RPMI7951 (cell line): ENCODE data around the gene METRN. TPM values are rescaled to one million over a fixed set of nuclear protein-coding genes. Genes with fewer than 3 reads are reported as not detected.
"Not testable (repeated sequence)": the region's sequence is repeated elsewhere in the genome, so short reads cannot be mapped to it uniquely, and the experiment has no call there.

Experiments
- DNase-seq: peaks from one replicate; pipeline ENCODE4 v3.0.0-alpha.2; 2012; ENCODE audit warnings: low read depth
- total RNA-seq: library from RNA; depleted of rRNA; stranded (reverse); fragments of >200 nt; shearing (Covaris generic); gene quantifications from 2 replicates; pipeline ENCODE4 v1.2.3, GENCODE V29; 2014

The METRN gene
- total RNA-seq, 1 experiment from 2014 or later, result 39.2 TPM

GRCh38 chr16:691242-691641, 23.7 kb upstream of the METRN start:
- DNase-seq, result not testable (repeated sequence)

GRCh38 chr16:692356-693108, 22.4 kb upstream of the METRN start:
- DNase-seq, result no peak

- no peak for DNase-seq
Observed at GRCh38 chr16:693364-693763, 21.6 kb upstream of the METRN start.

- no peak for DNase-seq
Observed at GRCh38 chr16:693766-694165, 21.2 kb upstream of the METRN start.

GRCh38 chr16:694187-694862, 20.6 kb upstream of the METRN start:
- DNase-seq, result no peak

- no peak for DNase-seq
Observed at GRCh38 chr16:694863-695354, 20.0 kb upstream of the METRN start.

DNA sequence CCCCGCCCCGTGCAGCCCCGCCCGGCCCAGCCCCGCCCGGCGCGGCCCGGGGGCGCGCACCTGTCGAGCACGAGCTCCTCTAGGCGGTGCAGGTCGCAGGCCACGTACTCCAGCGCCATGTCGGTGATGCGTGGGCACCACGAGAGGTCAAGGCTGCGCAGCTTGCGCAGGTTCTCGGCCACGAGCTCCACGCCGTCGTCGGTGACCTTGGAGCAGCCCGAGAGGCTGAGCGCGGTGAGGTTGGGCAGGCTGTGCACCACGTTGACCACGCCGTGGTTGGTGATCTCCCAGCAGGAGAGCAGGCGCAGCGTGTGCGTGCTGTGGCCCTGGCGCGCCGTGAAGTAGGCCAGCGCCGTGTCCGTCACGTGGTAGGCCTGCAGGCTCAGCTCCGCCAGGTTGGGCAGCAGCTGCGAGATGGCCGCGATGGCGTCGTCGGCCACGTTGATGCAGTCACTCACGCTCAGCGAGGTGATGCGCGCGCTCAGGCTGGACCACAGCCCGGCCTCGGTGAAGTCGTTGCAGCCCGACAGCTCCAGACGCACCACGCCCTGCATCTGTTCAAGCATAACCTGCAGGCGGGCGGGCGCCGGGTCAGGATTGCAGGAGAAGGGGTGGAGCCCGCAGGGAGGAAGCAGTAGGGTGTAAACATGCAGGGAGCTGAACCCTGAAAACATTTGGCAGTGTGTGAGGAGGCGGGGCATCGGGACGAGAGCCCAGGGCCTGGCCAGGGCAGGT, 19.4 kb upstream of the METRN start:
- DNase-seq, result no peak

GRCh38 chr16:698911-699671, 15.8 kb upstream of the METRN start:
- no peak for DNase-seq

DNA sequence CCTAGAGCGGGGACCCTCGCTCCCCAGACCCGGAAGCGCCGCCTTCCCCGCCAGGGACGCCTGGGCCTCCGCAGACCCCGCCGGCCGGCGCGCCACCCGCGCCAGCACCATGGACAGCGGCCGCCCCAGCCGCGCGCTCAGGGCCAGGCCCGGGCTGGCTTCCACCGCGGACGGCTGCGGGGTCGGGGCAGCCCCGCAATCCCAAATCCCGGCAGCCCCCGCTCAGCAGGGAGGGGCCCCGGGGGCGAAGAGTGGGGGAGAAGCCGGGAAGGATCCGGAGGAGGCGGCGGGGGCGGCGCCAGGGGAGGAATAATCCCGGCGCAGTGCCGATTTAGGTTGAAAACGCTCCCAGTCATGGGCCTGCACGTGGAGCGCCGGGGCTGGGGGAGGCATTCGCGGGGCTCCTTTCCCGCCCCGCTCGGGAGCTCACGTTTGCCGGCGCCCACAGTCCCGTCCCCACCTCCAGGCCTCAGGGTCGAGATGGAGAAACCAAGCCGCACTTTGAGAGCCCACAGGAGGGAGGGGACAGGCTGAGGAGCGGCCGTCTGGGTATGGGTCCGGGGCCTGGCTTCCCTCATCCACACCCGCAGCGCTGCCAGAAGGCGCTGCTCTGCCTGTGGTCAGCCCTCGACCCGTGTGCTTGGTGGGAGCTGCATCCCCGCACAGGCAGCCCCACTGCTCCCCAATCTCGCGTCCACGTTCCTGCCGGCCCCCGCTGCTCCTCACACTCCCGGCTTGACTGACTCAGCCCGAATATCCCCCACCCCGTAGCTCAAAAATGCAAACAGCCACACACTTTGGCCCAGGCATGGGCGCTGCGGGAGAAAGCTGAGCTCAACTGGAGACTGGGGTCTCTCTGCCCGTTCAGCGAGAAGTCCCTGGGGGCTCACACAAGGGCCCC, 14.0 kb upstream of the METRN start:
- no peak for DNase-seq

DNA sequence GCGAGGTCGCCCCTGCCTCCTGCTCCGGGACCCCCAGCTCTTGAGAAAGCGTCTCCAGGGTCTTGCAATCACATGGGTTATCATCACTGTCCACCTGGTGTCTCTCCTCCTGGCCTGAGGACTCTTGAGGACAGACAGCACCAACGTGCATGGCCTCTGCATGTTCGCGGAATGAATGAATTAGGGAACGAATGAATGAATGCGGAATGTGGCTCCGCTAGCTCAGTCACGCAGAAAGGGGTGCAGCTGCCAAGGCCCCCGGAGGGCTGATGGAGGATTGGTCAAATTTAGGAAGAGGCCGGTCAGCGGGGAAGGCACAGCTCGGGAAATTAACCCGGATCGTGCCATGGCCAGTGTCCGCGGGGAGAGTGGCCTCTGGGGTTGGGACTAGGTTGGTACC, 12.6 kb upstream of the METRN start:
- DNase-seq, result no peak

- no peak for DNase-seq
Observed at GRCh38 chr16:703406-703805, 11.5 kb upstream of the METRN start.

DNA sequence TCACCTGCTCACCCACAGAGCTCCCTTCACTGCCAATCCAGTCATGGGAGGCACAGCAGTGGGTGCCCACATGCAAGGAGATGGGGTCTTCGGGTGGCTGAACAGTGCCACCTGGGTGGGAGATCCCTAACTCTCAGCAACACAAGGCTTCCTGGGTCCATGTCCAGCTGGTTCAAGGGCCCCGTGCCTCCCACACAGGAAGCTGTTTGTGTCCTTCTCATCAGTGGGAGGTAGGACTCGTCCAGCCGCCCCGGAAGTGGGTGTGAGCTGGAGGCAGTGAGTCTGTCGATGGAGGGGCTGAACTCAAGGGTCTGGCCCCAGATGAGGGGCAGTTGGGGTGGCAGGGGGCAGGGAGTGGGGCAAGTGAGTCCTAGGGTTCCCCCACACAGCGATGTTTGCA, 10.9 kb upstream of the METRN start:
- no peak for DNase-seq

DNA sequence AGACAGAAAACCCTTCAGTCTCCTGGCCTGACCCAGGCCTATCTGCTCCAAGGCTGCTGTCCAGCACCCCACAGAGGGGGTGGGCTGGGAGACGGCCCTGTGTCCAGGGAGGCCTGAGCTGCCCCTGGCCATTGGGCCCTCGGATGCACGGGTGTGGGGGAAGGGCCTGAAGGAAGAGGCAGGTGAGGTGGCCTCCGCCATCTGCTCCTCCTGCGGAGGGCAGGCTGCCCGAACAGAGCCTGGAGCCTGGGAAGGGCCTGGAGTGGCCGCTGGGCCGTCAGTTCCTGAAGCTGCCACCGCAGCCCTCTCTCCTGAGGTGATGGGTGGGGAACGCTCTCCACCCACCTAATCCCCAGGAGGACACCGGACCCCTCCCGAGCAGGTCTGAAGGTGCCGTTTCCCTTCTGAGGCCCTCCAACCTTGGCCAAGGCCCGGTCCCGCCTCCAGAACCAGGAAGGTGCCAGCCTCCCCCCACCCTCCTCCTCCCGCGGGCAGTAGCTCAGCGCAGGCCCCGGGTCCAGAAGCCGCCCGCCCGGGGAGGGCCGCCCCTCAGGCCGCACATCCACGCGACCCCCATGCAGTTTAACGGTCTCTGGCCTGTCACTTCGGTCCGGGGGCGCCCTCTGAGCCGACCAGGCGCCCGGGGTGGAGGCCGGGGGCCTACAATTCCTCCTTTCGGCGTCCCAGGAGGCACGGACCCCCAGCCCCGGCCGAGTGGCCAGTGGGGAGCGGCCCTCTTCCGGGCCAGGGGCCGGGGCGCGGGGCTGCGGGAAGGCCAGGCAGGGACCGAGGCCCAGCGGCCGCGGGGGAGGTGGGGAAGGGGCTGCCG, 10.2 kb upstream of the METRN start:
- DNase-seq, result no peak

DNA sequence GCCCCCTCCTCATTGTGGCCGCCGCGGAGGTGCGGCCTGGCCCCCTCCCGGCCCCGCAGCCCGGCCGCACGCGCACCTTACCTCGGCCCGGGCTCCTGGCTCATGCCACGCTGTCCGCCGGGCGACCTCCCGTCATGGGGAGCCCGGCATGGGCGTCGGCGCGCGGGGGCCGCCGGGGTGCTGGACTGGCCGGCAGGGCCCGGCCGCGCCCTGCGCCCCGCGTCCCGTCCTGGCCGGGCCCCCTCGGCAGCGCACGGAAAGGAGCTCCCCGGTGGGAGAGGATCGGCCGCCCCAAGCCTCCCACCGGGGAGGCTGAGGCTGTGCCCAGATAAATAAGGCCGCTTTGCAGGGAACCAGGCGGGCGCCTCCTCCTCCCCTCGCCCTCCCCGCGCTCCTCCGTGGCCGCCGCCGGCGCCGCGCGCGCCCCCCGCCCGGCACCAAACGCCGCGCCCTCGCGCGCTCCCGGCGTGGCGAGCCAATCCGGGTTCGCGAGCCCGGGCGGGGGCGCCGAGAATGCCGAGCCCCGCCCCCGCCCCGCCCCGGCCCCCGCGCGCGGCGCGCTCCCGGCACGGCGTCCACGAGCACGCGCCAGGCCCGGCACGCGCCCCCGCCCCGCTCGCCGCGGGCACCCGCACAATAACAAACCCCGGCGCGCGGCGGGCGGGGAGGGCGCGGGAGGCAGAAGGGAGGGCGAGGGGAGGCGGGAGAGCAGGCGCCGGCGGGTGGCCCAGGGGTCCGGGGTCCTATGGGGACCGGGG, 9.3 kb upstream of the METRN start, which contains the start of gene FBXL16:
FBXL16 (minus strand) TSS at position 371 of the 758 bp plus-strand sequence. CDS start 8,396 bp downstream, outside the sequence.
- DNase-seq, result no peak

DNA sequence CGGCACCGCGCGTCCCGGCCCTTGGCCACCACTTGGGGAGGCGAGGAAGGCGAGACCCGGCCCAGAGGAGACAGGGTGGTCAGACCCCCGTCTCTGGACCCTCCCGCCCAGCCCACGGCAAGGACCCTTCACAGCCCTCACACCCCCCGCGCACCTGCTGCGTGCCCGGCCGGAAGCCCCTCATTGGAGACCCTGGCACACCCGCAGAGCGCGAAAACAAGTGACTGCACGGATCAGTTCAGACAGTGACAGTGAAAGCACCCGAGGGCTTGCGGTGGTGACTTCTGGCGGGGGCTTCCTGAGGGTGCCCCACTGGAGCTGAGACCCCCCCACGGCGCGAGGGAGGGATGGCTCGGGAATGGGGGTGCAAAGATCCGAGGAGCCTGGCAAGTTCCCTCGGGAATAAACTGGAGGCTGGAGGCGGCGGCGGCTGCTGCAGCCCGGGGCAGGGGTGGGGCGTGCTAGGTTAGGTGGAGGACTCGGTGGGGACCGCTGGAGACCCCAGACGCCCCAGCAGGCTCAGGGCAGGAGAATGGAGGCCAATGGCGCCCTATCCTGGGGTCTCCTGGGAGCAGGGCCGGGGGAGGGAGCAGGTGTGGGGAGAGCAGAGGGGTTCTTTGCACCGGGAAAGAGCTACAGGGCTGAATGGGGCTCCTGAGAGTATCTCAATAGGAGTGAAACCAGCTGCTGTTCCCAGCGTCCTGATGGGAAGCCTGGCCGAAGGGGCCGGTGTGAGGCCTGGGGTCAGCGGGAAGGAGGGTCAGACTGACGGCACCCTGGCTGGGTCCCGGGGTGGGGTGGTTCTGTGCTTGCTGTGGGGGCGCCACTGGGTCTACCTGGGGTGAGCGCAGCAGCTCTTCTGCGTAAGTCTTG, 8.5 kb upstream of the METRN start:
- DNase-seq, result no peak

GRCh38 chr16:707062-707538, 7.8 kb upstream of the METRN start:
- no peak for DNase-seq

- DNase-seq, result no peak
Observed at GRCh38 chr16:708019-708418, 6.9 kb upstream of the METRN start.

DNA sequence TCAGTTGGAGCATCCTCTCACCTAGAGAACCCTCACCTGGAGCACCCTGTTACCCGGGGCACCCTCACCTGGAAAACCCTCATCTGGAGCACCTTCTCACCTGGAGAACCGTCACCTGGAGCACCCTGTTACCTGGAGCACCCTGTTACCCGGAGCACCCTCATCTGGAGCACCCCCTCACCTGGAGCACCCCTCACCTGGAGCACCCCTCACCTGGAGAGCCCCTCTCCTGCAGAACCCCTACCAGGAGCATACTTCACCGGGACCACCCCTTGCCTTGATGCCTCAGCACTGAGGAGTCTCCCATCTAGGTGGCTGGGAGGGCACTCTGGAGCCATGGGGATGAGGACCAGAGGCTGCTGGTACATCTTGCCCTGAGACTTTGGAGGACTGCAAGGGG, 6.0 kb upstream of the METRN start:
- DNase-seq, result no peak
